HG03520 (cell line): ENCODE measurements around the gene BLVRA.
"Not testable (repeated sequence)": the region's sequence is repeated elsewhere in the genome, so short reads cannot be mapped to it uniquely, and the experiment has no call there.

ENCODE experiments used
- ATAC-seq: cut with Tn5 transposase; IDR thresholded peaks from one replicate; pipeline ENCODE4 v1.9.1; 2021; ENCODE audit warnings: mild to moderate bottlenecking, moderate library complexity; ENCODE audit not compliant: unreplicated experiment

BLVRA gene

DNA sequence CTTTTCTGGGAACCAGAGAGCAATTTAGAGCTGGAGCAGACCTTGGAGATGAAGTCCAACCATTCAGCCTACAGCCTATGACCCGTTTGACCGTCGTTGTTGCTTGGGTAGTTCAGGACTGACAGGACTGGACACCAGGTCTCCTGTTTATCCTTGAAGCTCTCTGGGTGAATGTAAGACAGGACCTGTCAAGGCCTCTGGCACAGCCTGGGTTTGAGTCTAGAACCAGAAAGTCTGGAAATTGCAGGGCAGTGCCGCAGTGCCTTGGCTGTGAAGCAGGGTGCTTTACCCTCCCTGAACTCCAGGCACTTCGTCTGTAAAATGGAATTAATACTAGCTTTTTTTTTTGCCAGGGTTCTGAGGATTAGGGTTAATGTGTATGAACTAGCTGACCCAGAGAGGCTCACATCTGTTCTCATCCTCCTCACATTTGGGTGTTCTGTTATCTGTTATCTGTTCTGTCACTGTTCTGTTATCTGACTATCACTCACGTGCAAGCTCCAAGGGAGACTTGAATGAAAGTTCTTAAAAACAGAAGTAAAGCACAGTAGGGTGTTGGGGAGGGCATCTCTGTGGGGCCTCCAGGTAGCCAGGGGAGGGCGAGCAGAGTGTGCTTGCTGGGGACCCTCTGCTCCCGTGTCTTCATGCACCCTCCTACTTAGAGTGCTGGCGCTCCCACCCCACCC, 9.9 kb downstream of the BLVRA start:
- ATAC-seq: no peak

GRCh38 chr7:43768887-43769272, 10.4 kb downstream of the BLVRA start:
- no peak for ATAC-seq

GRCh38 chr7:43769281-43769680, 10.8 kb downstream of the BLVRA start:
- ATAC-seq: no peak

DNA sequence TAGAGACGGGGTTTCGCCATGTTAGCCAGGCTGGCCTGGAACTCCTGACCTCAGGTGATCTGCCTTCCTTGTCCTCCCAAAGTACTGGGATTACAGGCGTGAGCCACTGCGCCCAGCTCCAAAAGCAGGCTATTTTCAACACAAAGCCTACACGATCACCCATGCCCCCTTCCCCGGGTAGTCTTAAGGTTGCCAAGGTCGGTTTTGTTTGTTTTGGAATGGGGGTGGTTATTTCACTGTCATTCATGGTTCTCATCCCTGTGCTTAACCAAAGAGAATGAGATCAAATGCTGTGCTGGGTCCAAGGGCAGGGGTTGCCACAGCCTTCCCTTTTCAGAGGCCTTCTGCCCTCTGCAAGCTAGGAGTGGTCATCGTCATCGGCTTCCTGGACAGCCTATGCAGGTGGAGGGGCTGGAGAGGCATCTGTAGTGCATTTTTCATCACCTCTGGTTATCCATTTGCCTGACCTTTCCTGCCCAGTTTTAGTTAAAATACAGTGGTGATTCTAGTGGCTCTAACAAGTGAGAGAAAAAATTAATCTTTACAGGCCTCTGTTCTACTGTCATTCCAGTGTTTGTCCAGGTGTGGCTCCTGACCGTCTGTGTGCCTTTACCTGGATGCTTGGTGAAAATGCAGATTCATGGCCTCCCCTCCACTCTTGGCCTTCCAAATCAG, 11.4 kb downstream of the BLVRA start:
- no peak for ATAC-seq

DNA sequence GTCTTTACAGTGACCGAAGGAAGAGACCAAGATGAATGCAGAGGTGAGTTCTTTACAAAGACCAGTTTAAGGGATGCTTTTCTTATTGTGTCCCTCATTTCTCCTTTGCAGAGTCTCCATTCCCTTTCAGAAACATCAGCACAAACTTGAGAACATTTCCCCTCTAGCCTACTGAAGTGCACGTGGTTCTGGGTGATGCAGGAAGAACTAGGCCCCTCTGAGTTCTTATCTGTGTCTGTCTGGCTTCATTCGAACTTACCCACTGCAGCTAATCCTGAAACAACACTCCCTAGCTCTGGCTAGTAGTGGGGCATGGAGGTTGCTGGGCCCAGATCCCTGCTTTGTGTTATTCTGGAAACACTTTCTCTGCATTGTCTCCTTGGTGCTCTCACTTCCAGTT, 12.6 kb downstream of the BLVRA start:
- ATAC-seq: no peak

GRCh38 chr7:43771573-43771972, 13.1 kb downstream of the BLVRA start:
- no peak for ATAC-seq

GRCh38 chr7:43773268-43773667, 14.8 kb downstream of the BLVRA start:
- ATAC-seq: not testable (repeated sequence)

GRCh38 chr7:43775255-43775654, 16.8 kb downstream of the BLVRA start:
- not testable (repeated sequence) for ATAC-seq

DNA sequence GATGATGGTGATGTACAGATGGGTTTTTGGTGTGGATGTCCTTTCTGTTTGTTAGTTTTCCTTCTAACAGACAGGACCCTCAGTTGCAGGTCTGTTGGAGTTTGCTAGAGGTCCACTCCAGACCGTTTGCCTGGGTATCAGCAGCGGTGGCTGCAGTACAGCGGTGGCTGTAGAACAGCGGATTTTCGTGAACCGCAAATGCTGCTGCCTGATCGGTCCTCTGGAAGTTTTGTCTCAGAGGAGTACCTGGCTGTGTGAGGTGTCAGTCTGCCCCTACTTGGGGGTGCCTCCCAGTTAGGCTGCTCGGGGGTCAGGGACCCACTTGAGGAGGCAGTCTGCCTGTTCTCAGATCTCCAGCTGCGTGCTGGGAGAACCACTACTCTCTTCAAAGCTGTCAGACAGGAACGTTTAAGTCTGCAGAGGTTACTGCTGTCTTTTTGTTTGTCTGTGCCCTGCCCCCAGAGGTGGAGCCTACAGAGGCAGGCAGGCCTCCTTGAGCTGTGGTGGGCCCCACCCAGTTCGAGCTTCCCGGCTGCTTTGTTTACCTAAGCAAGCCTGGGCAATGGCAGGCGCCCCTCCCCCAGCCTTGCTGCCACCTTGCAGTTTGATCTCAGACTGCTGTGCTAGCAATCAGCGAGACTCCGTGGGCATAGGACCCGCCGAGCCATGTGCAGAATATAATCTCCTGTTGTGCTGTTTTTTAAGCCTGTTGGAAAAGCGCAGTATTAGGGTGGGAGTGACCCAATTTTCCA, 20.0 kb downstream of the BLVRA start:
- ATAC-seq: not testable (repeated sequence)

DNA sequence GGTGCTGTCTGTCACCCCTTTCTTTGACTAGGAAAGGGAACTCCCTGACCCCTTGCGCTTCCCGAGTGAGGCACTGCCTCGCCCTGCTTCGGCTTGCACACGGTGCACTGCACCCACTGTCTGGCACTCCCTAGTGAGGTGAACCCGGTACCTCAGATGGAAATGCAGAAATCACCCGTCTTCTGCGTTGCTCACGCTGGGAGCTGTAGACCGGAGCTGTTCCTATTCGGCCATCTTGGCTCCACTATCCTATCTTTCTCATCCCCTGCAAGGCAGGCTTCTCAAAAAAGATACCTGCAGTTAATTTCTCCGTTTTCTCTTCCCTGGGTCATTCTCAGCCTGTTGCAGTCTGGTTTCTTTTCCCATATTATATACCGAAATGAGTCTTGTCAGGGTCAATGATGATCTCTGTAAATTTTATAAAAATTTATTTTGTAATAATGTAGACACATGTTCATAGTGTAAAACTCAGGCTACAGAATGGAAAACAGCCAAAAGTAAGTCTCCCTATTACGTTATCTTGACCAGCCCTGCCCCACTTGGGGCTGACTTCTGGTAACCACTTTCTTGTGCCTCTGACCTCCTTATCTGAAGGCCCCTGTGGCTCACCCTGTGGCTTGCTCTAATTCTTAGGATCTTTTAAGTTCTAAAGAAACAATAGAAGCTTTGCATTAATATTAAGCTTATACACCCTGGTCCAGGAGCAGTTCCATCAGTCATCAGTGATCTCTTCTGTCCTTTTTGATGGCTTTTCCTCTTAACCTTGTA, 20.7 kb downstream of the BLVRA start:
- ATAC-seq: no peak

DNA sequence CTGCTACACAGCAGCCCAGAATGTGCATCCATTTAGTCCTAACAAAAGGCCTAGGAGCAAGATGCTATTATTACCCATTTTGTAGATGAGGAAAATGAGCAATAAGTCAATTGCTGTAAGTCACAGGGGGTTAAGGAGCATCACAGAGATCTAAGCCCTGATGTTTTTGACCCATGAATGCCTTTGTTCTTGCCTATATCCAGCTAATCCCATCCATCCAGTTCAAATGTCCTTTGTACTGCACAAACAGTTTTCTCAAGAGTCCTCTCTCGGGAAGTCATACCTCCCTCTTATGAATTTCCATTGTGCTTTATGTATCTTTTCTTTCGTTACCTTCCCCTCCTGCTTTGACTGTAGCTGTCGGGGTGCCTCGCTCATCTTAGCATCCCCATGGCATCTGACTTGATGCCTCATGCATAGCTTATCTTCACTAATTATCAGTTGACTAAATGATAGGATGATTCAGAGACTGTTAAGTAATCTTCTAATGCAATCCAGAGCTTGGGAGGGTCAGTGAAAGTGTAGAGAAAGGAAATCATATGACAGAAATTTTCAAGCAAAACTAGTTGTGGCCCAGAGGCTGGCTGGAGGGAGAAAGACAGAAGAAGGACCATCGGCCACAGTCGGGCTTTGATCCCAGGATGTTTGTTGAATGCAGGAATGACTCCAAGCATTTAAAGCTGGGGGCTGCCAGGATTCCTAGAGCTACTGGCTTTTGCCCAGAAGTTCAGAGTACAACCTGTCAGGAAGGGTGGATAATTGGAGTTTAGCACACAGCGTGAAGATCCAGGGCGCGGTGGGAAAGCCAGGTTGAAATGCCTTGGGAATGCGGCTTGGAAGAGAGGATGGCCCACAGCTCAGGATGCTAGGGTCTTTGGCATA, 23.5 kb downstream of the BLVRA start:
- ATAC-seq: no peak

GRCh38 chr7:43782768-43783555, 24.5 kb downstream of the BLVRA start:
- no peak for ATAC-seq

DNA sequence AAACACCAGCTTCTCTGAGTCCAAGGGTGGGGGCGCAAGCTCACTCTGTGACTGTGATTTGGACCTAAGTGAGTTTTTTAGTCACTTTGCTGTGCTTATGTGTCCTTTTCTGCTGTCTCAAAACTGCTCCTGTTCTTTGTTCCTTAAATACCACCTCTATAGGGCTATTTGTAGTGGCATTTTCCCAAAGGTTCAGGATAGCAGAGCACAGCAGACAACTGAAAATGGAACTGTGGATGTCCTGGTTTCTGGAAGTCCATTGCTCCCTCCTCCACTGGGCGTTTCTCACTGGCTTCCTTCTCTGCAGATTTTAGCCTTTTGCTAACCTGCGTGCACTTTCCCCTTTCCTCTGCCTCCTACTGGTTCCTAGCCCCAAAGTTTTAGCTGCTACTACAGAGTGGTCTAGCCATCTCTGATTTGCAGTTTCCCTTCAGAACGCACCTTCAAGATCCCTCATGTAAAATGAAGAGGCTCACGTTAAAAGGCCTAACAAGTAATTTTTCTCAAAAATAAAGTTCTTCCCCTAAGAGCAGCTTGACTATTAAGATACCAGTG, 25.6 kb downstream of the BLVRA start:
- ATAC-seq: peak; percentile 23

- ATAC-seq: peak; percentile 89
Observed at GRCh38 chr7:43784585-43785087, 26.2 kb downstream of the BLVRA start.

GRCh38 chr7:43785420-43785819, 26.9 kb downstream of the BLVRA start:
- no peak for ATAC-seq

DNA sequence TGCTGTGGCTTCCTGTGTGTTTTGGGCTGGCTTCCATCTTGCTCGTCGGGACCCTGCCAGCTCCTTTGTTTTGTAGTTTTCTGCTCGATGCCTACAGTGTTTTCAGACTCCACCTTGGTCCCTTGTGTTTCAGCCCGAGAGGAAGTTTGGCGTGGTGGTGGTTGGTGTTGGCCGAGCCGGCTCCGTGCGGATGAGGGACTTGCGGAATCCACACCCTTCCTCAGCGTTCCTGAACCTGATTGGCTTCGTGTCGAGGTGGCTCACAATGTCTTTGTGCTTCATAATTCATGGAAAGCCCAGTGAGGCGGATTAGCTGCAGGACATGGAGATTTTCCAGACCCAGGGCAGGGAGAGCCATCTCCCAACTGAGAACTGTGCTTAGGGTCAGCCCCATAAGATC, 29.3 kb downstream of the BLVRA start:
- no peak for ATAC-seq

DNA sequence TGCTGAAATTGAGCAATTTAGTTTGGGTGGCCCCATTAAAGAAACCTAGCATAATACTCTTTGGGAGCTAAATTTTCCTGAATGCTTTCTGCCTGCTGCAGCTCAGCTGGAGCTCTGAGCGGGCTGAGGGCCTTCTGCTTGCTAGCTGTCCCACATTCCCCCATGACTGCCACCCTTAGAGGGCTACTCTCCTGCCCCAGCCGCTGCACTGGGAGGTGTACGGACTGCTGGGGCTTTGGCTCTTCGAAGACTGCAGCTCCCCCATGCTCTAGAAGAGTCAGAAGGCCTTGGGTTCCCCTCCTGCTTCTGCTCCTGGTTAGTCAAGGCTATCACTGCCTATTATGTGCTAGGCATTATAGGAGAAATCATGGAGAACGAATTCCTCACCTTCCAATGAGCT, 31.5 kb downstream of the BLVRA start:
- ATAC-seq: no peak

- ATAC-seq: no peak
Observed at GRCh38 chr7:43790834-43791233, 32.4 kb downstream of the BLVRA start.

DNA sequence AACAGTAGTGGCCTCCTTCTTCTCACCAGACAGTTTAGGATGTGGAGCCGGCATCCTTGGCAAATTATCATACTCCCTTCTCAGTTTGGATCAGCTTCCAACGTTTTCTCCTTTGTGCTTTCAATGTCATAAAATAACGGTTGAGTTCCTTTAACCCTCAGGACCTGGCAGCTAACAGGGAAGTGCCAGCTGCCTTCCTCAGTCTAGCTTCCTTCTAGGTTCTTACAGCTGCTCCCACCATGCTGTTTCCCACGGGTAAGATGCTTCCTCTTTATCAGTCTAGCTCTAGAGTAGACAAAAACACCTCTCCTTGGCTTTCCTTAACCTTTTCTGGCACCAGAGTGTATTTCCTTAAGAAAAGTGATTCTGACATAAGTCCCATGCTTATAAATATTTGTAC, 33.2 kb downstream of the BLVRA start:
- no peak for ATAC-seq
